Endothelial cell of umbilical vein (primary cell): ENCODE measurements around the gene MATR3. TPM values are rescaled to one million over a fixed set of nuclear protein-coding genes. Genes with fewer than 3 reads are reported as not detected.

Experiments
- BruUV-seq: library from RNA; stranded (reverse); fragments of 400-500 nt; replicated peaks from 2 replicates; lab custom pipeline; 2021; lab: Mats Ljungman, UMichigan
- CTCF ChIA-PET: fragments of 300-600, 350-600 bp; sonication (Branson Sonifier 250); formaldehyde crosslinking; loops from one replicate; lab custom pipeline; 2021; ENCODE audit warnings: antibody characterized with exemption, inconsistent platforms; lab: Charles Lee
- POLR2A ChIA-PET: fragments of 300-600, 350-600 bp; sonication (Branson Sonifier 250); formaldehyde crosslinking; loops from one replicate; lab custom pipeline; 2021; ENCODE audit warnings: antibody characterized with exemption, inconsistent platforms; lab: Charles Lee
- DNase-seq: peaks from one replicate; pipeline ENCODE4 v3.0.0-alpha.2; 2011; ENCODE audit warnings: low read depth, low spot score
- FAIRE-seq: peaks from 2 replicates; lab custom pipeline; 2011; peaks lifted over from hg19 to GRCh38; lab: Jason Lieb, UNC
- H2AFZ ChIP-seq: 2 replicates; pipeline ENCODE4 v1.6.0; 2012; ENCODE audit warnings: low read depth, low read length, control low read depth, inconsistent platforms
- H3K27ac ChIP-seq: 2 replicates; pipeline ENCODE4 v1.5.1; 2011; ENCODE audit warnings: low read depth, mild to moderate bottlenecking, control low read depth, low read length, moderate library complexity; ENCODE audit not compliant: insufficient read depth
- H3K27me3 ChIP-seq, 2 experiments: 2 replicates each; pipeline versions ENCODE4 v1.6.0 to v1.6.1; 2011; ENCODE audit warnings: low read length in 2 of 2, mixed read lengths in 1 of 2; ENCODE audit not compliant: control insufficient read depth in 2 of 2, insufficient read depth in 2 of 2
- H3K36me3 ChIP-seq, 2 experiments: 2 replicates in 1 of 2; 3 replicates in 1 of 2; pipeline ENCODE4 v1.5.1; 2011; ENCODE audit warnings: low read length in 2 of 2, mild to moderate bottlenecking in 1 of 2, moderate library complexity in 1 of 2; ENCODE audit not compliant: control insufficient read depth in 2 of 2, insufficient read depth in 2 of 2; ENCODE audit errors: extremely low read depth in 1 of 2
- H3K4me1 ChIP-seq: 3 replicates; pipeline ENCODE4 v1.5.1; 2011; ENCODE audit warnings: mild to moderate bottlenecking, low read length; ENCODE audit not compliant: control insufficient read depth, insufficient read depth; ENCODE audit errors: extremely low read depth
- H3K4me2 ChIP-seq: 2 replicates; pipeline ENCODE4 v1.6.1; 2011; ENCODE audit warnings: low read length, control low read depth, mixed read lengths; ENCODE audit not compliant: insufficient read depth
- H3K4me3 ChIP-seq, 3 experiments: fragments of 200-600 bp in 1 of 3; sonication (generic), shearing (Covaris generic) in 1 of 3; replicated peaks in 1 of 3; 2 replicates each; pipeline ENCODE4 v1.5.1; 2011 to 2016; ENCODE audit warnings: control low read depth in 3 of 3, low read length in 3 of 3, mild to moderate bottlenecking in 2 of 3, inconsistent platforms in 1 of 3, low read depth in 1 of 3, moderate library complexity in 1 of 3; ENCODE audit not compliant: insufficient read depth in 1 of 3
- H3K79me2 ChIP-seq: 2 replicates; pipeline ENCODE4 v1.6.0; 2012; ENCODE audit warnings: low read length, inconsistent platforms; ENCODE audit not compliant: control insufficient read depth, insufficient read depth
- H3K9ac ChIP-seq: replicated peaks from 2 replicates; pipeline ENCODE3; 2011; ENCODE audit warnings: low read length, control low read depth; ENCODE audit not compliant: insufficient read depth; ENCODE audit errors: extremely low read depth
- H3K9me1 ChIP-seq: replicated peaks from 3 replicates; pipeline ENCODE4 v1.6.0; 2011; ENCODE audit warnings: mild to moderate bottlenecking, low read length; ENCODE audit not compliant: control insufficient read depth, insufficient read depth; ENCODE audit errors: extremely low read depth
- H3K9me3 ChIP-seq: replicated peaks from 2 replicates; pipeline ENCODE4 v1.5.1; 2012; ENCODE audit warnings: low read length, inconsistent platforms; ENCODE audit not compliant: control insufficient read depth, insufficient read depth
- H4K20me1 ChIP-seq: replicated peaks from 2 replicates; pipeline ENCODE3; 2011; ENCODE audit warnings: mild to moderate bottlenecking, low read length; ENCODE audit not compliant: control insufficient read depth, insufficient read depth; ENCODE audit errors: extremely low read depth
- EZH2 ChIP-seq: IDR thresholded peaks from 2 replicates; pipeline ENCODE4 v1.6.1; 2012; ENCODE audit warnings: borderline replicate concordance, low read depth, mild to moderate bottlenecking, moderate library complexity, low read length, inconsistent platforms; ENCODE audit not compliant: severe bottlenecking
- FOS ChIP-seq: IDR thresholded peaks from 2 replicates; pipeline ENCODE4 v1.6.1; 2011; ENCODE audit warnings: mild to moderate bottlenecking, low read length, moderate library complexity, borderline replicate concordance; ENCODE audit not compliant: insufficient read depth
- GATA2 ChIP-seq: IDR thresholded peaks from 2 replicates; pipeline ENCODE4 v1.7.0; 2011; ENCODE audit warnings: low read depth, mild to moderate bottlenecking, moderate library complexity, mixed read lengths, low read length; ENCODE audit not compliant: insufficient read length, insufficient read depth
- JUN ChIP-seq: IDR thresholded peaks from 2 replicates; pipeline ENCODE4 v1.6.1; 2011; ENCODE audit warnings: borderline replicate concordance, low read depth; ENCODE audit not compliant: insufficient read length, insufficient read depth
- MYC ChIP-seq: IDR thresholded peaks from one replicate; pipeline ENCODE4 v1.6.1; 2011; ENCODE audit warnings: mild to moderate bottlenecking, low read depth, low read length
- POLR2A ChIP-seq: IDR thresholded peaks from 2 replicates; pipeline ENCODE4 v1.6.1; 2012; ENCODE audit warnings: low read depth, mild to moderate bottlenecking, control low read depth, low read length
- POLR2AphosphoS5 ChIP-seq: IDR thresholded peaks from 2 replicates; pipeline ENCODE4 v1.6.1; 2012; ENCODE audit warnings: low read depth, mild to moderate bottlenecking, control low read depth, low read length, moderate library complexity; ENCODE audit not compliant: insufficient read depth
- dilution Hi-C: fragments of 300-500 bp; cut with MboI; formaldehyde crosslinking; loops from one replicate; pipeline ENCODE4 v1.15.0; 2019; ENCODE audit warnings: low sequenced_read_pairs; ENCODE audit not compliant: extremely low pct_ligation_motif_present
- intact Hi-C: fragments of 100-400 bp; cut with micrococcal nuclease; formaldehyde crosslinking; loops from one replicate; pipeline ENCODE4 v1.10.0; 2022
- polyA plus RNA-seq, 4 experiments: library from polyadenylated mRNA; depleted of rRNA in 3 of 4; stranded (reverse) in 3 of 4; unstranded in 1 of 4; fragments of >200 nt; gene quantifications; 2 replicates each; pipeline versions ENCODE4 v1.2.1 to v1.2.3, GENCODE V29; 2011 to 2012; ENCODE audit warnings: missing spikeins in 1 of 4
- total RNA-seq: library from RNA; stranded (reverse); gene quantifications from 2 replicates; pipeline ENCODE4 v1.2.3, GENCODE V29; 2021
- TF ChIP-seq, protein P1 (sequence below): IDR thresholded peaks from 2 replicates; pipeline ENCODE4 v1.6.1; 2011; ENCODE audit not compliant: insufficient read depth, insufficient read length
- TF ChIP-seq, protein P2 (sequence below), 2 donors: IDR thresholded peaks; 1 replicate in 1 of 2; 2 replicates in 1 of 2; pipeline ENCODE4 v1.5.1; 2011; ENCODE audit warnings: low read length in 2 of 2, mild to moderate bottlenecking in 2 of 2, moderate library complexity in 2 of 2, control low read depth in 1 of 2, inconsistent platforms in 1 of 2, low read depth in 1 of 2; ENCODE audit not compliant: insufficient read depth in 1 of 2; ENCODE audit errors: extremely low read depth in 1 of 2

MATR3 gene
- total and polyA plus RNA-seq, 2 donors (not counting 3 experiments of a cell fraction or from before 2014, with no cell fraction given) = 64.0 to 158 TPM

GRCh38 chr5:139277171-139277570 is 16.4 kb upstream of the MATR3 start:
- Histone ChIP-seq H4K20me1 (no peaks in the 10 kb centered on the region), H3K36me3 (peaks cover 0 to 17% of the 10 kb centered on the region in 2 experiments), H3K4me2 (peak overlapping the region; percentile 80), H3K9me3 (no peaks in the 10 kb centered on the region), H3K27me3 (no peaks in the 10 kb centered on the region), H3K9me1 (no peaks in the 10 kb centered on the region), H2AFZ (no peak overlapping the region), H3K9ac (no peak overlapping the region), H3K27ac (no peak overlapping the region), H3K4me1 (peaks cover 27% of the 10 kb centered on the region), H3K79me2 (peaks cover 48% of the 10 kb centered on the region), H3K4me3 (no peak overlapping the region)
- TF ChIP-seq JUN (no peak), FOS (no peak), POLR2A (no peak), GATA2 (no peak), POLR2AphosphoS5 (no peak), MYC (no peak), EZH2 (no peak)
- TF ChIP-seq, protein P1, sequence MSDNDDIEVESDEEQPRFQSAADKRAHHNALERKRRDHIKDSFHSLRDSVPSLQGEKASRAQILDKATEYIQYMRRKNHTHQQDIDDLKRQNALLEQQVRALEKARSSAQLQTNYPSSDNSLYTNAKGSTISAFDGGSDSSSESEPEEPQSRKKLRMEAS = no peak
- TF ChIP-seq, protein P2, sequence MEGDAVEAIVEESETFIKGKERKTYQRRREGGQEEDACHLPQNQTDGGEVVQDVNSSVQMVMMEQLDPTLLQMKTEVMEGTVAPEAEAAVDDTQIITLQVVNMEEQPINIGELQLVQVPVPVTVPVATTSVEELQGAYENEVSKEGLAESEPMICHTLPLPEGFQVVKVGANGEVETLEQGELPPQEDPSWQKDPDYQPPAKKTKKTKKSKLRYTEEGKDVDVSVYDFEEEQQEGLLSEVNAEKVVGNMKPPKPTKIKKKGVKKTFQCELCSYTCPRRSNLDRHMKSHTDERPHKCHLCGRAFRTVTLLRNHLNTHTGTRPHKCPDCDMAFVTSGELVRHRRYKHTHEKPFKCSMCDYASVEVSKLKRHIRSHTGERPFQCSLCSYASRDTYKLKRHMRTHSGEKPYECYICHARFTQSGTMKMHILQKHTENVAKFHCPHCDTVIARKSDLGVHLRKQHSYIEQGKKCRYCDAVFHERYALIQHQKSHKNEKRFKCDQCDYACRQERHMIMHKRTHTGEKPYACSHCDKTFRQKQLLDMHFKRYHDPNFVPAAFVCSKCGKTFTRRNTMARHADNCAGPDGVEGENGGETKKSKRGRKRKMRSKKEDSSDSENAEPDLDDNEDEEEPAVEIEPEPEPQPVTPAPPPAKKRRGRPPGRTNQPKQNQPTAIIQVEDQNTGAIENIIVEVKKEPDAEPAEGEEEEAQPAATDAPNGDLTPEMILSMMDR (IDR thresholded peaks at IDR 0.05; ENCODE audit: extremely low read depth in 1 of 2, insufficient read depth in 1 of 2, low read depth in 1 of 2, low read length in 2 of 2) = no peak
- BruUV-seq = no TSS peak
- CTCF ChIA-PET = interaction anchor here (0.9 to 2.4 kb wide), 2 partner anchors 11 to 698 kb away, joined by 3 to 8 read pairs; no protein-coding TSS in a partner anchor
- intact Hi-C loops = no loop called here
- POLR2A ChIA-PET = no interaction called here
- dilution Hi-C loops = no loop called here
- DNase-seq (peak; percentile 72), FAIRE-seq (peak; percentile 69)
